Adrenal gland (tissue), 5 donors: ENCODE data around the gene TUBGCP2.

Experiments
- POLR2A ChIP-seq, 2 donors: fragments of 450-650 bp; IDR thresholded peaks; one replicate each; pipeline ENCODE4 v1.6.1; 2017; ENCODE audit warnings: antibody characterized with exemption in 2 of 2, mild to moderate bottlenecking in 2 of 2, moderate library complexity in 1 of 2
- TF ChIP-seq, protein P1 (sequence below), 6 experiments: fragments of 450-650 bp in 4 of 6; fragments of 200-600 bp in 2 of 6; sonication (generic) in 1 of 6; IDR thresholded peaks; 1 replicate in 5 of 6; 2 replicates in 1 of 6; pipeline versions ENCODE4 v1.5.1 to v1.8.0; 2016 to 2021; ENCODE audit warnings: antibody characterized with exemption in 6 of 6, mild to moderate bottlenecking in 2 of 6, moderate library complexity in 1 of 6
- donor health status: DM: no; HTN: no; CAD: no.

DNA sequence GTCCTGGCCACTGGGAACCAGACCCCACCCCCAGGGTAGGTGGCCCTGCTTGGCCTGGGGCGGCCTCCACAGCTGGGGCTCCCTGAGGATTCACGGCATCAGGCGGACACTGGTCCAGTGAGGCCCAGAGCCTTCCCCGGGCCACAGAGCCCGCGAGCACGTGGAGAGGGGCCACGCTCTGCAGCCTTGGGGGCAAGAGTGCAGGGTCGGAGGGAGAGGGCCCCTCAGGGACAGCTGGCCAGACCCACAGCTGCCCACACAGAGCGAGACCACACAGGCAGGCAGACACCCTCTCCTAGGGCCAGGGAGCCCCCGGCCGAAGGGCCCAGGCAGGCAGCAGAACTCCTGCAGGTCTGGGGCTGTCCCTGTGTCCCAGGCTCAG is 60.3 kb downstream of the TUBGCP2 start:
- no peak for TF ChIP-seq POLR2A (IDR thresholded peaks at IDR 0.05)
- TF ChIP-seq, protein P1, sequence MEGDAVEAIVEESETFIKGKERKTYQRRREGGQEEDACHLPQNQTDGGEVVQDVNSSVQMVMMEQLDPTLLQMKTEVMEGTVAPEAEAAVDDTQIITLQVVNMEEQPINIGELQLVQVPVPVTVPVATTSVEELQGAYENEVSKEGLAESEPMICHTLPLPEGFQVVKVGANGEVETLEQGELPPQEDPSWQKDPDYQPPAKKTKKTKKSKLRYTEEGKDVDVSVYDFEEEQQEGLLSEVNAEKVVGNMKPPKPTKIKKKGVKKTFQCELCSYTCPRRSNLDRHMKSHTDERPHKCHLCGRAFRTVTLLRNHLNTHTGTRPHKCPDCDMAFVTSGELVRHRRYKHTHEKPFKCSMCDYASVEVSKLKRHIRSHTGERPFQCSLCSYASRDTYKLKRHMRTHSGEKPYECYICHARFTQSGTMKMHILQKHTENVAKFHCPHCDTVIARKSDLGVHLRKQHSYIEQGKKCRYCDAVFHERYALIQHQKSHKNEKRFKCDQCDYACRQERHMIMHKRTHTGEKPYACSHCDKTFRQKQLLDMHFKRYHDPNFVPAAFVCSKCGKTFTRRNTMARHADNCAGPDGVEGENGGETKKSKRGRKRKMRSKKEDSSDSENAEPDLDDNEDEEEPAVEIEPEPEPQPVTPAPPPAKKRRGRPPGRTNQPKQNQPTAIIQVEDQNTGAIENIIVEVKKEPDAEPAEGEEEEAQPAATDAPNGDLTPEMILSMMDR (IDR thresholded peaks at IDR 0.05): no peak
